ENCODE results near the gene SLC7A6.

Gene SLC7A6

GRCh38 chr16:68342620-68343019 is 78.3 kb downstream of the SLC7A6 start:
- TF ChIP-seq ZNF70 (CRISPR knock-in tag; IDR thresholded peaks at IDR 0.05) (no peak), POU6F1 (CRISPR knock-in tag; IDR thresholded peaks at IDR 0.05; ENCODE audit: borderline replicate concordance, low read depth) (no peak), BACH2 (CRISPR knock-in tag; IDR thresholded peaks at IDR 0.05; ENCODE audit: borderline replicate concordance) (no peak), ISL1 (CRISPR knock-in tag; IDR thresholded peaks at IDR 0.05) (no peak), ESRRG (CRISPR knock-in tag; IDR thresholded peaks at IDR 0.05) (no peak), TCF4 (CRISPR knock-in tag; IDR thresholded peaks at IDR 0.05; ENCODE audit: borderline replicate concordance) (no peak), TOX (CRISPR knock-in tag; IDR thresholded peaks at IDR 0.05; ENCODE audit: borderline replicate concordance) (no peak), ZFP30 (CRISPR knock-in tag; IDR thresholded peaks at IDR 0.05) (no peak), CSRNP3 (CRISPR knock-in tag; IDR thresholded peaks at IDR 0.05) (no peak), ZNF565 (CRISPR knock-in tag; conservative IDR thresholded peaks at IDR 0.05; ENCODE audit: low read depth) (no peak)
- ATAC-seq, result no peak

GRCh38 chr16:68343137-68343536 is 78.8 kb downstream of the SLC7A6 start:
- ATAC-seq, result no peak
- TF ChIP-seq CREB5 (CRISPR knock-in tag; IDR thresholded peaks at IDR 0.05; ENCODE audit: low read depth) (no peak), GLIS3 (CRISPR knock-in tag; IDR thresholded peaks at IDR 0.05) (no peak), ZC3H10 (CRISPR knock-in tag; IDR thresholded peaks at IDR 0.05) (no peak), POU6F1 (CRISPR knock-in tag; IDR thresholded peaks at IDR 0.05; ENCODE audit: borderline replicate concordance, low read depth) (no peak), RARB (CRISPR knock-in tag; IDR thresholded peaks at IDR 0.05) (no peak), PPARA (CRISPR knock-in tag; IDR thresholded peaks at IDR 0.05; ENCODE audit: borderline replicate concordance) (no peak), BACH2 (CRISPR knock-in tag; IDR thresholded peaks at IDR 0.05; ENCODE audit: borderline replicate concordance) (no peak), ARNTL (CRISPR knock-in tag; IDR thresholded peaks at IDR 0.05; ENCODE audit: borderline replicate concordance, low read depth) (no peak), ESRRG (CRISPR knock-in tag; IDR thresholded peaks at IDR 0.05) (no peak), OSR1 (CRISPR knock-in tag; IDR thresholded peaks at IDR 0.05) (no peak), ISL1 (CRISPR knock-in tag; IDR thresholded peaks at IDR 0.05) (no peak), ZFP3 (CRISPR knock-in tag; IDR thresholded peaks at IDR 0.05) (no peak), TSHZ2 (CRISPR knock-in tag; IDR thresholded peaks at IDR 0.05) (no peak), TOX (CRISPR knock-in tag; IDR thresholded peaks at IDR 0.05; ENCODE audit: borderline replicate concordance) (no peak), SNAI2 (CRISPR knock-in tag; IDR thresholded peaks at IDR 0.05) (no peak), ZNF8 (CRISPR knock-in tag; IDR thresholded peaks at IDR 0.05) (no peak), ZFP30 (CRISPR knock-in tag; IDR thresholded peaks at IDR 0.05) (no peak), CSRNP3 (CRISPR knock-in tag; IDR thresholded peaks at IDR 0.05) (no peak), CSDC2 (CRISPR knock-in tag; IDR thresholded peaks at IDR 0.05) (no peak), PATZ1 (CRISPR knock-in tag; IDR thresholded peaks at IDR 0.05; ENCODE audit: borderline replicate concordance) (no peak)

Measured in SK-N-SH treated with all-trans-retinoic acid at 6 μM for 48 hours (cell line).